Activated CD8-positive, alpha-beta memory T cell treated with anti-CD3 and anti-CD28 coated beads for 48 hours (primary cell): ENCODE measurements around the gene TEX10.
A peak's percentile ranks its signal among the peaks of the same experiment; 100 is the strongest.
"Not testable (repeated sequence)": the region's sequence is repeated elsewhere in the genome, so short reads cannot be mapped to it uniquely, and the experiment has no call there.

Source experiments
- DNase-seq, 3 experiments: peaks; one replicate each; pipeline ENCODE4 v3.0.0-alpha.2; 2020; ENCODE audit warnings: low read depth in 2 of 3, low spot score in 2 of 3

TEX10 gene

GRCh38 chr9:100352727-100353505, at the start of gene TEX10:
Gene TEX10 (minus strand): TSS chr9:100352942. CDS start chr9:100349363, 3,579 bp downstream.
- peak; percentile 78 to 86 (median 81) for DNase-seq

- no peak for DNase-seq
Measured at GRCh38 chr9:100401042-100401441, 48.3 kb upstream of the TEX10 start.

- no peak for DNase-seq
Measured at GRCh38 chr9:100397529-100398266, 45.0 kb upstream of the TEX10 start.

GRCh38 chr9:100396769-100397168, 44.0 kb upstream of the TEX10 start:
- DNase-seq = no peak

GRCh38 chr9:100394816-100395215, 42.1 kb upstream of the TEX10 start:
- no peak for DNase-seq

- no peak for DNase-seq
Measured at GRCh38 chr9:100394032-100394695, 41.4 kb upstream of the TEX10 start.

- DNase-seq = not testable (repeated sequence)
Measured at GRCh38 chr9:100392989-100393388, 40.2 kb upstream of the TEX10 start.

GRCh38 chr9:100379862-100380261, 27.1 kb upstream of the TEX10 start:
- DNase-seq = no peak

- DNase-seq = no peak
Measured at GRCh38 chr9:100377015-100377414, 24.3 kb upstream of the TEX10 start.

- no peak for DNase-seq
Measured at GRCh38 chr9:100375658-100376057, 22.9 kb upstream of the TEX10 start.

- no peak for DNase-seq
Measured at GRCh38 chr9:100372648-100373047, 19.9 kb upstream of the TEX10 start.

- no peak for DNase-seq
Measured at GRCh38 chr9:100370064-100370723, 17.5 kb upstream of the TEX10 start.

GRCh38 chr9:100368672-100369071, 15.9 kb upstream of the TEX10 start:
- no peak for DNase-seq

- DNase-seq = no peak
Measured at GRCh38 chr9:100366121-100366520, 13.4 kb upstream of the TEX10 start.

GRCh38 chr9:100364013-100364412, 11.3 kb upstream of the TEX10 start:
- DNase-seq = no peak

- DNase-seq = no peak
Measured at GRCh38 chr9:100359057-100359456, 6.3 kb upstream of the TEX10 start.

GRCh38 chr9:100357501-100357900, 4.8 kb upstream of the TEX10 start:
- no peak for DNase-seq

- DNase-seq = no peak
Measured at GRCh38 chr9:100355561-100355960, 2.8 kb upstream of the TEX10 start.

GRCh38 chr9:100354121-100354800, 1.5 kb upstream of the TEX10 start:
- no peak for DNase-seq

- DNase-seq = peak; percentile 10 to 28 (median 14)
Measured at GRCh38 chr9:100352201-100352726, 478 bp downstream of the TEX10 start.

- no peak for DNase-seq
Measured at GRCh38 chr9:100351508-100351907, 1.2 kb downstream of the TEX10 start.
